HepG2 (cell line): Measurements from ENCODE around the gene NPTX2. TPM values are rescaled to one million over a fixed set of nuclear protein-coding genes. Genes with fewer than 3 reads are reported as not detected.

Experiments
- ATAC-seq: fragments of 200-7000 bp; cut with Tn5 transposase; 3 replicates; pipeline ENCODE4 v1.9.1; 2020; ENCODE audit warnings: mild to moderate bottlenecking, moderate library complexity
- BruUV-seq: library from RNA; stranded (reverse); fragments of 400-500 nt; replicated peaks from 2 replicates; lab custom pipeline; 2021; lab: Mats Ljungman, UMichigan
- CTCF ChIA-PET: fragments of 300-600 bp; formaldehyde crosslinking; extraction: SDS; loops from one replicate; lab custom pipeline; 2021; ENCODE audit warnings: low total read pairs, inconsistent platforms, low intra/inter-chr PET ratio; lab: Yijun Ruan, JAX
- POLR2A ChIA-PET: fragments of 350-600 bp; sonication (Branson Sonifier 250); formaldehyde crosslinking; loops from one replicate; lab custom pipeline; 2020; ENCODE audit warnings: antibody characterized with exemption, inconsistent platforms; lab: Yijun Ruan, JAX
- DNase-seq: peaks from one replicate; pipeline ENCODE4 v3.0.0-alpha.2; 2015; ENCODE audit warnings: low spot score
- FAIRE-seq: peaks from 3 replicates; lab custom pipeline; 2011; peaks lifted over from hg19 to GRCh38; lab: Jason Lieb, UNC
- H2AFZ ChIP-seq: one replicate; pipeline ENCODE4 v1.6.1; 2011; ENCODE audit warnings: low read length, inconsistent platforms
- H3K27ac ChIP-seq: fragments of 300-600 bp; 3 replicates; pipeline ENCODE4 v1.8.0; 2011; ENCODE audit warnings: mixed run types, mild to moderate bottlenecking, mixed read lengths, low read length, inconsistent platforms; ENCODE audit not compliant: insufficient read depth; ENCODE audit errors: extremely low read length
- H3K27me3 ChIP-seq, 2 experiments: fragments of 200-600 bp in 1 of 2; 2 replicates in 1 of 2; 3 replicates in 1 of 2; pipeline versions ENCODE4 v1.6.0 to v1.8.0; 2011; ENCODE audit warnings: low read length in 2 of 2, mild to moderate bottlenecking in 2 of 2, moderate library complexity in 2 of 2, inconsistent platforms in 1 of 2; ENCODE audit not compliant: insufficient read depth in 2 of 2, control insufficient read depth in 1 of 2
- H3K36me3 ChIP-seq, 2 experiments: fragments of 200-600 bp in 1 of 2; replicated peaks in 1 of 2; 2 replicates in 1 of 2; 3 replicates in 1 of 2; pipeline versions ENCODE4 v1.5.1 to v1.8.0; 2011; ENCODE audit warnings: low read length in 2 of 2, inconsistent platforms in 1 of 2; ENCODE audit not compliant: insufficient read depth in 2 of 2, control insufficient read depth in 1 of 2
- H3K4me1 ChIP-seq: 2 replicates; pipeline ENCODE4 v1.5.1; 2012; ENCODE audit warnings: low read length, inconsistent platforms; ENCODE audit not compliant: insufficient read depth
- H3K4me2 ChIP-seq: 2 replicates; pipeline ENCODE4 v1.6.0; 2011; ENCODE audit warnings: low read depth, low read length, inconsistent platforms
- H3K4me3 ChIP-seq, 3 experiments: fragments of 200-600 bp in 1 of 3; sonication (generic), shearing (Covaris generic) in 1 of 3; replicated peaks in 1 of 3; 2 replicates each; pipeline ENCODE4 v1.5.1; 2011 to 2016; ENCODE audit warnings: low read length in 3 of 3, inconsistent platforms in 2 of 3, low read depth in 2 of 3, mild to moderate bottlenecking in 2 of 3, control low read depth in 1 of 3, mixed read lengths in 1 of 3; ENCODE audit not compliant: insufficient read depth in 1 of 3
- H3K79me2 ChIP-seq: one replicate; pipeline ENCODE4 v1.6.1; 2011; ENCODE audit warnings: low read length, inconsistent platforms; ENCODE audit not compliant: insufficient read depth
- H3K9ac ChIP-seq: 2 replicates; pipeline ENCODE4 v1.6.0; 2011; ENCODE audit warnings: mild to moderate bottlenecking, low read depth, low read length, inconsistent platforms; ENCODE audit not compliant: insufficient read depth
- H3K9me3 ChIP-seq: 2 replicates; pipeline ENCODE4 v1.5.1; 2012; ENCODE audit warnings: mild to moderate bottlenecking, low read length
- H4K20me1 ChIP-seq: 2 replicates; pipeline ENCODE4 v1.6.0; 2011; ENCODE audit warnings: inconsistent platforms, mild to moderate bottlenecking, low read length, moderate library complexity; ENCODE audit not compliant: insufficient read depth
- FOXA1 ChIP-seq, 2 experiments: fragments of 450-650 bp in 1 of 2; sonication (generic) in 1 of 2; formaldehyde crosslinking in 1 of 2; IDR thresholded peaks; 2 replicates each; pipeline versions ENCODE4 v1.4.0 to v1.6.1; 2016 to 2020; ENCODE audit warnings: missing genetic modification reagents in 1 of 2
- FOXM1 ChIP-seq: sonication (generic); formaldehyde crosslinking; IDR thresholded peaks from 2 replicates; pipeline ENCODE4 v1.5.0; 2020; ENCODE audit warnings: missing genetic modification reagents
- HNF1B ChIP-seq: sonication (generic); formaldehyde crosslinking; IDR thresholded peaks from 2 replicates; pipeline ENCODE4 v1.5.1; 2020; ENCODE audit warnings: mild to moderate bottlenecking, moderate library complexity, missing genetic modification reagents
- LBX2 ChIP-seq: sonication (generic); formaldehyde crosslinking; IDR thresholded peaks from 2 replicates; pipeline ENCODE4 v1.5.0; 2020; ENCODE audit warnings: missing genetic modification reagents, mild to moderate bottlenecking, borderline replicate concordance
- MYNN ChIP-seq: sonication (generic); formaldehyde crosslinking; IDR thresholded peaks from 2 replicates; pipeline ENCODE4 v1.4.0; 2020; ENCODE audit warnings: mild to moderate bottlenecking, low read depth, missing genetic modification reagents
- ONECUT2 ChIP-seq: sonication (generic); formaldehyde crosslinking; IDR thresholded peaks from 2 replicates; pipeline ENCODE4 v1.4.0; 2020; ENCODE audit warnings: missing genetic modification reagents
- PHF5A ChIP-seq: IDR thresholded peaks from one replicate; pipeline ENCODE4 v1.6.1; 2018; ENCODE audit warnings: low read depth, missing genetic modification reagents; ENCODE audit not compliant: unreplicated experiment
- RCOR2 ChIP-seq: IDR thresholded peaks from 2 replicates; pipeline ENCODE4 v1.6.1; 2016; ENCODE audit warnings: missing biosample characterization, missing genetic modification reagents
- REXO4 ChIP-seq: sonication (generic); formaldehyde crosslinking; IDR thresholded peaks from 2 replicates; pipeline ENCODE4 v1.8.0; 2022; ENCODE audit warnings: missing genetic modification reagents, mild to moderate bottlenecking, borderline replicate concordance
- RFXANK ChIP-seq: IDR thresholded peaks from 2 replicates; pipeline ENCODE4 v1.6.1; 2016
- SNAPC4 ChIP-seq: sonication (generic); formaldehyde crosslinking; IDR thresholded peaks from 2 replicates; pipeline ENCODE4 v1.4.0; 2020; ENCODE audit warnings: mild to moderate bottlenecking, missing genetic modification reagents
- YY1 ChIP-seq: IDR thresholded peaks from 2 replicates; pipeline ENCODE4 v1.6.1; 2011; ENCODE audit warnings: low read length, low read depth, moderate library complexity, mild to moderate bottlenecking; ENCODE audit not compliant: insufficient read depth, insufficient replicate concordance
- ZBTB21 ChIP-seq: sonication (generic); formaldehyde crosslinking; IDR thresholded peaks from 2 replicates; pipeline ENCODE4 v1.4.0; 2020; ENCODE audit warnings: missing genetic modification reagents
- ZNF10 ChIP-seq: sonication (generic); formaldehyde crosslinking; IDR thresholded peaks from 2 replicates; pipeline ENCODE4 v1.4.0; 2020; ENCODE audit warnings: mild to moderate bottlenecking, low read depth, missing genetic modification reagents, borderline replicate concordance
- ZNF691 ChIP-seq: sonication (generic); formaldehyde crosslinking; IDR thresholded peaks from 2 replicates; pipeline ENCODE4 v1.4.0; 2020; ENCODE audit warnings: missing genetic modification reagents, low read depth, mild to moderate bottlenecking, borderline replicate concordance
- WGBS: methylation state at CpG from one replicate; pipeline ENCODE4 v1.1.6; 2017; ENCODE audit warnings: low lambda C conversion rate; 5-methylcytosine and 5-hydroxymethylcytosine counted together
- in situ Hi-C: cut with HindIII; loops from 2 replicates; pipeline ENCODE4 v1.10.0; 2017; ENCODE audit warnings: low pct_unique_long_range_greater_than_20kb; ENCODE audit not compliant: extremely low pct_ligation_motif_present
- intact Hi-C: fragments of 100-400 bp; cut with micrococcal nuclease; formaldehyde crosslinking; loops from one replicate; pipeline ENCODE4 v1.10.0; 2022; ENCODE audit not compliant: unreplicated experiment
- polyA plus RNA-seq, 8 experiments: library from polyadenylated mRNA; depleted of rRNA in 3 of 8; stranded (reverse) in 7 of 8; unstranded in 1 of 8; fragments of >200 nt; fragmentation: Illumina TruSeq in 4 of 8; extraction: Trizol in 4 of 8; gene quantifications; 2 replicates each; pipeline versions ENCODE4 v1.2.1 to v1.2.3, GENCODE V29; 2011 to 2016; ENCODE audit warnings: low read depth in 4 of 8, missing spikeins in 1 of 8, mixed read lengths in 1 of 8; ENCODE audit not compliant: insufficient read depth in 1 of 8
- total RNA-seq, 5 experiments: library from RNA; depleted of rRNA; stranded (reverse); fragments of >200 nt; fragmentation: Illumina TruSeq; extraction: Trizol; gene quantifications; 2 replicates each; pipeline ENCODE4 v1.2.3, GENCODE V29; 2016; ENCODE audit warnings: low read depth in 1 of 5

The NPTX2 gene
- total and polyA plus RNA-seq, 2 of the 13 experiments (the other 11 are each of a cell fraction or from before 2014, with no cell fraction given): not detected

GRCh38 chr7:98638853-98639252, 21.8 kb downstream of the NPTX2 start:
- Histone ChIP-seq H2AFZ (no peak overlapping the region), H3K36me3 (no peaks in the 10 kb centered on the region), H4K20me1 (no peaks in the 10 kb centered on the region), H3K4me3 (no peak overlapping the region), H3K27me3 (no peaks in the 10 kb centered on the region; a peak in 2 of 5 replicates), H3K4me1 (peaks cover 10% of the 10 kb centered on the region; the same call in 1 of the 2 replicates), H3K9ac (no peak overlapping the region), H3K79me2 (no peaks in the 10 kb centered on the region), H3K4me2 (no peak overlapping the region), H3K9me3 (no peaks in the 10 kb centered on the region), H3K27ac (no peak overlapping the region)
- TF ChIP-seq ZNF691 (CRISPR knock-in tag) (no peak), YY1 (no peak), ONECUT2 (no peak), ZBTB21 (CRISPR knock-in tag) (no peak), SNAPC4 (CRISPR knock-in tag) (no peak), RFXANK (CRISPR knock-in tag) (no peak), ZNF10 (CRISPR knock-in tag) (no peak), PHF5A (CRISPR knock-in tag) (no peak), MYNN (CRISPR knock-in tag) (no peak), FOXM1 (no peak), LBX2 (CRISPR knock-in tag) (no peak), FOXA1 (IDR thresholded peaks at IDR 0.05) (no peak), FOXA1 (CRISPR knock-in tag; IDR thresholded peaks at IDR 0.05) (no peak), HNF1B (CRISPR knock-in tag) (no peak), REXO4 (CRISPR knock-in tag) (no peak), RCOR2 (CRISPR knock-in tag) (no peak)
- in situ Hi-C loops (no loop called here), intact Hi-C loops (no loop called here)
- POLR2A ChIA-PET: no interaction called here
- CTCF ChIA-PET: no interaction called here
- 26% methylated on average over 2 of the region's 2 CpGs for WGBS
- ATAC-seq (no peak), FAIRE-seq (no peak), DNase-seq (no peak)
- no TSS peak for BruUV-seq
